Neural crest cell (in vitro differentiated cells): ENCODE results near the gene ZCCHC7. TPM values are rescaled to one million over a fixed set of nuclear protein-coding genes. Genes with fewer than 3 reads are reported as not detected.
"Not testable (repeated sequence)": the region's sequence is repeated elsewhere in the genome, so short reads cannot be mapped to it uniquely, and the experiment has no call there.

Experiments
- DNase-seq: peaks from one replicate; pipeline ENCODE4 v3.0.0; 2021; ENCODE audit warnings: low read depth, mixed read lengths, low spot score
- H3K27ac Mint-ChIP-seq: one replicate; pipeline ENCODE4 v1.8.0; 2021; ENCODE audit warnings: mild to moderate bottlenecking, mixed read lengths; ENCODE audit not compliant: unreplicated experiment
- H3K27me3 Mint-ChIP-seq: 2 replicates; pipeline ENCODE4 v1.8.0; 2021; ENCODE audit warnings: low read depth, mild to moderate bottlenecking, mixed read lengths
- H3K36me3 Mint-ChIP-seq: 2 replicates; pipeline ENCODE4 v1.8.0; 2021; ENCODE audit warnings: low read depth, mild to moderate bottlenecking, mixed read lengths
- H3K4me1 Mint-ChIP-seq: 2 replicates; pipeline ENCODE4 v1.8.0; 2021; ENCODE audit warnings: mixed read lengths
- H3K4me3 Mint-ChIP-seq: one replicate; pipeline ENCODE4 v1.8.0; 2021; ENCODE audit warnings: mild to moderate bottlenecking, mixed read lengths
- H3K9me3 Mint-ChIP-seq: 2 replicates; pipeline ENCODE4 v1.8.0; 2021; ENCODE audit warnings: mixed read lengths
- CTCF ChIP-seq: fragments of 200-600 bp; sonication (generic); conservative IDR thresholded peaks from 2 replicates; pipeline ENCODE4 v1.5.0; 2021; ENCODE audit warnings: antibody characterized with exemption, mild to moderate bottlenecking
- total RNA-seq: library from RNA; stranded (reverse); gene quantifications from 2 replicates; pipeline ENCODE4 v1.2.1, GENCODE V29; 2021

The ZCCHC7 gene
- total RNA-seq, 1 donor from 2014 or later, result 21.6 TPM

- no peak for TF ChIP-seq CTCF
- no peak overlapping the region for H3K4me3 Mint-ChIP-seq
- H3K27me3 Mint-ChIP-seq, result no peaks in the 10 kb centered on the region
- H3K9me3 Mint-ChIP-seq, result no peaks in the 10 kb centered on the region
- H3K27ac Mint-ChIP-seq, result no peak overlapping the region
- H3K4me1 Mint-ChIP-seq, result peaks cover 8% of the 10 kb centered on the region
- no peaks in the 10 kb centered on the region for H3K36me3 Mint-ChIP-seq
- DNase-seq, result no peak
Observed at GRCh38 chr9:37301854-37302172, 181.4 kb downstream of the ZCCHC7 start.

- H3K36me3 Mint-ChIP-seq, result no peaks in the 10 kb centered on the region
- H3K27ac Mint-ChIP-seq, result no peak overlapping the region
- no peak for TF ChIP-seq CTCF
- no peaks in the 10 kb centered on the region for H3K9me3 Mint-ChIP-seq
- H3K4me3 Mint-ChIP-seq, result no peak overlapping the region
- no peaks in the 10 kb centered on the region for H3K27me3 Mint-ChIP-seq
- DNase-seq, result no peak
- peaks cover 8% of the 10 kb centered on the region for H3K4me1 Mint-ChIP-seq
Observed at GRCh38 chr9:37302277-37302676, 181.9 kb downstream of the ZCCHC7 start.

- H3K9me3 Mint-ChIP-seq, H3K27ac Mint-ChIP-seq, H3K36me3 Mint-ChIP-seq, H3K4me1 Mint-ChIP-seq, DNase-seq, H3K4me3 Mint-ChIP-seq, H3K27me3 Mint-ChIP-seq: not testable (repeated sequence)
Observed at GRCh38 chr9:37303272-37303671, 182.9 kb downstream of the ZCCHC7 start.

GRCh38 chr9:37309136-37309535 lies 188.8 kb downstream of the ZCCHC7 start:
- no peak for DNase-seq
- no peaks in the 10 kb centered on the region for H3K4me1 Mint-ChIP-seq
- TF ChIP-seq CTCF, result peak; percentile 30
- no peaks in the 10 kb centered on the region for H3K27me3 Mint-ChIP-seq
- no peak overlapping the region for H3K27ac Mint-ChIP-seq
- peaks cover 4% of the 10 kb centered on the region for H3K36me3 Mint-ChIP-seq
- H3K4me3 Mint-ChIP-seq, result no peak overlapping the region
- no peaks in the 10 kb centered on the region for H3K9me3 Mint-ChIP-seq

- Mint-ChIP-seq H3K27me3 (no peaks in the 10 kb centered on the region), H3K27ac (no peak overlapping the region), H3K36me3 (peaks cover 6% of the 10 kb centered on the region), H3K4me1 (no peaks in the 10 kb centered on the region), H3K9me3 (no peaks in the 10 kb centered on the region), H3K4me3 (no peak overlapping the region)
- TF ChIP-seq CTCF, result no peak
- no peak for DNase-seq
Observed at GRCh38 chr9:37311938-37312708, 191.7 kb downstream of the ZCCHC7 start.

- Mint-ChIP-seq H3K36me3 (peaks cover 10% of the 10 kb centered on the region), H3K4me3 (peak overlapping the region; percentile 25), H3K27me3 (no peaks in the 10 kb centered on the region), H3K27ac (peak overlapping the region; percentile 32), H3K9me3 (peaks cover 4% of the 10 kb centered on the region), H3K4me1 (peaks cover 35% of the 10 kb centered on the region)
- DNase-seq, result peak; percentile 9
- no peak for TF ChIP-seq CTCF
Observed at GRCh38 chr9:37324261-37324683, 203.9 kb downstream of the ZCCHC7 start.
